Right cardiac atrium (tissue), 5 donors: ENCODE data around the gene DIAPH3. TPM values are rescaled to one million over a fixed set of nuclear protein-coding genes. Genes with fewer than 3 reads are reported as not detected.

Source experiments
- ATAC-seq, 2 donors: fragments of 200-7000 bp; cut with Tn5 transposase; one replicate each; pipeline versions ENCODE4 v1.8.0 to v1.9.1; 2020; ENCODE audit warnings: moderate library complexity in 2 of 2, mild to moderate bottlenecking in 1 of 2
- DNase-seq, 3 donors: peaks; one replicate each; pipeline ENCODE4 v3.0.0-alpha.2; 2020
- H3K27ac ChIP-seq: one replicate; pipeline ENCODE4 v1.5.1; 2013; ENCODE audit warnings: mild to moderate bottlenecking, low read length, control low read depth, moderate library complexity
- H3K27me3 ChIP-seq: one replicate; pipeline ENCODE4 v1.6.1; 2013; ENCODE audit not compliant: control insufficient read depth, insufficient read depth
- H3K4me1 ChIP-seq: one replicate; pipeline ENCODE4 v1.6.1; 2013; ENCODE audit warnings: low read length; ENCODE audit not compliant: control insufficient read depth, insufficient read depth
- H3K4me3 ChIP-seq: one replicate; pipeline ENCODE4 v1.5.1; 2013; ENCODE audit warnings: low read length, control low read depth
- H3K9me3 ChIP-seq: one replicate; pipeline ENCODE4 v1.6.1; 2013; ENCODE audit warnings: low read length; ENCODE audit not compliant: control insufficient read depth
- WGBS: extraction: QIAGEN DNeasy Blood & Tissue Kit; methylation state at CpG from one replicate; pipeline ENCODE4 v1.1.7; 2013; 5-methylcytosine and 5-hydroxymethylcytosine counted together
- intact Hi-C, 4 donors: fragments of 100-400 bp; cut with DNase I; formaldehyde crosslinking; loops; one replicate each; pipeline versions ENCODE4 v1.11.0 to v1.14.0; 2022 to 2023
- polyA plus RNA-seq: library from polyadenylated mRNA; stranded (reverse); fragments of 200-250 nt; gene quantifications from one replicate; pipeline ENCODE4 v1.2.3, GENCODE V29; 2013
- total RNA-seq, 4 donors: library from RNA; stranded (reverse); fragmentation: NEBNext Ultra II Directional; extraction: Animal tissue kit (Norgen Biotek cat#: 25700); gene quantifications; one replicate each; pipeline ENCODE4 v1.2.1, GENCODE V29; 2021
- donor health status: healthy with polysubstance abuse.
- donor health status: DM: no; HTN: yes; CAD: no.
- donor health status: DM: no; HTN: no; CAD: no.
- donor health status: DM: no; HTN: yes; CAD: no; lungs with severe emphysema.
- donor health status: DM: yes; HTN: yes; CAD: no.

The DIAPH3 gene
- total and polyA plus RNA-seq, 5 donors = 0.09 to 0.46 (median 0.33) TPM

- ATAC-seq = no peak
Observed at GRCh38 chr13:59746291-59746962, 417.3 kb downstream of the DIAPH3 start.

GRCh38 chr13:59745392-59745788 is 418.3 kb downstream of the DIAPH3 start:
- no peak for ATAC-seq
- Histone ChIP-seq H3K4me1 (no peaks in the 10 kb centered on the region), H3K9me3 (no peaks in the 10 kb centered on the region), H3K27me3 (no peaks in the 10 kb centered on the region), H3K27ac (no peak overlapping the region), H3K4me3 (no peak overlapping the region)
- WGBS = 67% methylated on average over 1 of the region's 1 CpG
- intact Hi-C loops = no loop called here
- no peak for DNase-seq

More at GRCh38 chr13:59746291-59746962, 417.3 kb downstream of the DIAPH3 start:
- no peaks in the 10 kb centered on the region for H3K27me3 ChIP-seq
- no peak for DNase-seq
- WGBS = 87% methylated on average over 5 of the region's 5 CpGs
- intact Hi-C loops = no loop called here
- H3K4me3 ChIP-seq = no peak overlapping the region
- H3K4me1 ChIP-seq = no peaks in the 10 kb centered on the region
- no peak overlapping the region for H3K27ac ChIP-seq
- no peaks in the 10 kb centered on the region for H3K9me3 ChIP-seq

- 78% methylated on average over 2 of the region's 2 CpGs for WGBS
- DNase-seq (no peak), ATAC-seq (no peak)
- Histone ChIP-seq H3K27me3 (no peaks in the 10 kb centered on the region), H3K27ac (no peak overlapping the region), H3K4me3 (no peak overlapping the region), H3K9me3 (no peaks in the 10 kb centered on the region), H3K4me1 (no peaks in the 10 kb centered on the region)
- intact Hi-C loops = no loop called here
Observed at GRCh38 chr13:59744747-59745391, 418.9 kb downstream of the DIAPH3 start.

- ATAC-seq (no peak), DNase-seq (no peak)
- intact Hi-C loops = no loop called here
- no peaks in the 10 kb centered on the region for H3K9me3 ChIP-seq
- no peaks in the 10 kb centered on the region for H3K4me1 ChIP-seq
- H3K4me3 ChIP-seq = no peak overlapping the region
- H3K27me3 ChIP-seq = no peaks in the 10 kb centered on the region
- 80% methylated on average over 3 of the region's 3 CpGs for whole genome bisulfite sequencing
- no peak overlapping the region for H3K27ac ChIP-seq
Observed at GRCh38 chr13:59743195-59743594, 420.5 kb downstream of the DIAPH3 start.

GRCh38 chr13:59742467-59742866 is 421.3 kb downstream of the DIAPH3 start:
- DNase-seq = no peak
- ATAC-seq = no peak
- Histone ChIP-seq H3K9me3 (no peaks in the 10 kb centered on the region), H3K4me1 (no peaks in the 10 kb centered on the region), H3K27ac (no peak overlapping the region), H3K4me3 (no peak overlapping the region), H3K27me3 (no peaks in the 10 kb centered on the region)
- intact Hi-C loops = no loop called here

- Histone ChIP-seq H3K9me3 (no peaks in the 10 kb centered on the region), H3K27ac (no peak overlapping the region), H3K4me1 (no peaks in the 10 kb centered on the region), H3K27me3 (no peaks in the 10 kb centered on the region), H3K4me3 (no peak overlapping the region)
- no peak for ATAC-seq
- WGBS = 85% methylated on average over 5 of the region's 5 CpGs
- intact Hi-C loops = no loop called here
- DNase-seq = no peak
Observed at GRCh38 chr13:59738921-59739320, 424.8 kb downstream of the DIAPH3 start.

GRCh38 chr13:59734393-59734792 is 429.3 kb downstream of the DIAPH3 start:
- Histone ChIP-seq H3K27me3 (no peaks in the 10 kb centered on the region), H3K4me3 (no peak overlapping the region), H3K9me3 (no peaks in the 10 kb centered on the region), H3K4me1 (no peaks in the 10 kb centered on the region), H3K27ac (no peak overlapping the region)
- no peak for DNase-seq
- WGBS = 68% methylated on average over 6 of the region's 6 CpGs
- intact Hi-C loops = no loop called here
- ATAC-seq = no peak

- Histone ChIP-seq H3K4me1 (no peaks in the 10 kb centered on the region), H3K27me3 (no peaks in the 10 kb centered on the region), H3K27ac (no peak overlapping the region), H3K4me3 (no peak overlapping the region), H3K9me3 (no peaks in the 10 kb centered on the region)
- intact Hi-C loops = no loop called here
- DNase-seq = no peak
- 97% methylated on average over 2 of the region's 2 CpGs for WGBS
- ATAC-seq = no peak
Observed at GRCh38 chr13:59733744-59734143, 430.0 kb downstream of the DIAPH3 start.

- 68% methylated on average over 3 of the region's 3 CpGs for WGBS
- no peaks in the 10 kb centered on the region for H3K4me1 ChIP-seq
- ATAC-seq = no peak
- DNase-seq = peak; percentile 12 to 67 (median 23)
- H3K27me3 ChIP-seq = no peaks in the 10 kb centered on the region
- H3K9me3 ChIP-seq = no peaks in the 10 kb centered on the region
- intact Hi-C loops = no loop called here
- no peak overlapping the region for H3K27ac ChIP-seq
- no peak overlapping the region for H3K4me3 ChIP-seq
Observed at GRCh38 chr13:59730026-59730425, 433.7 kb downstream of the DIAPH3 start.

GRCh38 chr13:59728896-59729545 is 434.7 kb downstream of the DIAPH3 start:
- ATAC-seq = no peak
- intact Hi-C loops = no loop called here
- Histone ChIP-seq H3K4me3 (no peak overlapping the region), H3K27me3 (no peaks in the 10 kb centered on the region), H3K9me3 (no peaks in the 10 kb centered on the region), H3K4me1 (no peaks in the 10 kb centered on the region), H3K27ac (no peak overlapping the region)
- 49% methylated on average over 3 of the region's 3 CpGs for WGBS
- DNase-seq = no peak
